ENCODE results near the gene KLC3.

- TF ChIP-seq POLR2A (IDR thresholded peaks at IDR 0.05; ENCODE audit: low read length) (no peak), GATA1 (IDR thresholded peaks at IDR 0.05; ENCODE audit: low read depth, low read length) (no peak)
Measured at GRCh38 chr19:45297674-45298073, 42.9 kb upstream of the KLC3 start.

Data from erythroblast (primary cell).